Activated B cell treated with CpG ODN at 0.5 μM for 24 hours (primary cell): ENCODE measurements around the gene KLK8. TPM values are rescaled to one million over a fixed set of nuclear protein-coding genes. Genes with fewer than 3 reads are reported as not detected.
"Not testable (repeated sequence)": the region's sequence is repeated elsewhere in the genome, so short reads cannot be mapped to it uniquely, and the experiment has no call there.

Source experiments
- ATAC-seq: fragments of 200-7000 bp; cut with Tn5 transposase; one replicate; pipeline ENCODE4 v1.10.0; 2021; ENCODE audit warnings: low read depth, mild to moderate bottlenecking, moderate library complexity
- CTCF ChIA-PET: fragments of 350-600 bp; sonication (Branson Sonifier 250); formaldehyde crosslinking; loops from one replicate; lab custom pipeline; 2021; ENCODE audit warnings: antibody characterized with exemption; lab: Charles Lee
- POLR2A ChIA-PET: fragments of 350-600 bp; sonication (Branson Sonifier 250); formaldehyde crosslinking; loops from one replicate; lab custom pipeline; 2021; ENCODE audit warnings: antibody characterized with exemption; lab: Charles Lee
- DNase-seq: peaks from one replicate; pipeline ENCODE4 v3.0.0; 2022
- H3K27ac Mint-ChIP-seq: one replicate; pipeline ENCODE4 v1.8.0; 2020; ENCODE audit warnings: mixed read lengths
- H3K27me3 Mint-ChIP-seq: one replicate; pipeline ENCODE4 v1.8.0; 2021; ENCODE audit warnings: mixed read lengths
- H3K36me3 Mint-ChIP-seq: one replicate; pipeline ENCODE4 v1.8.0; 2021; ENCODE audit warnings: low read depth, mixed read lengths
- H3K4me1 Mint-ChIP-seq: one replicate; pipeline ENCODE4 v1.8.0; 2021; ENCODE audit warnings: mixed read lengths
- H3K4me3 Mint-ChIP-seq: one replicate; pipeline ENCODE4 v1.8.0; 2020; ENCODE audit warnings: mild to moderate bottlenecking, mixed read lengths
- H3K9me3 Mint-ChIP-seq: one replicate; pipeline ENCODE4 v1.8.0; 2020; ENCODE audit warnings: mixed read lengths
- intact Hi-C: fragments of 100-400 bp; cut with micrococcal nuclease; formaldehyde crosslinking; loops from one replicate; pipeline ENCODE4 v1.15.1; 2024
- total RNA-seq: library from RNA; stranded (reverse); gene quantifications from 2 replicates; pipeline ENCODE4 v1.2.3, GENCODE V29; 2022
- TF ChIP-seq, protein P1 (sequence below): fragments of 200-600 bp; IDR thresholded peaks from one replicate; pipeline ENCODE4 v1.8.0; 2022; ENCODE audit warnings: antibody characterized with exemption, mild to moderate bottlenecking

The KLK8 gene
- total RNA-seq, 1 donor from 2014 or later = not detected

DNA sequence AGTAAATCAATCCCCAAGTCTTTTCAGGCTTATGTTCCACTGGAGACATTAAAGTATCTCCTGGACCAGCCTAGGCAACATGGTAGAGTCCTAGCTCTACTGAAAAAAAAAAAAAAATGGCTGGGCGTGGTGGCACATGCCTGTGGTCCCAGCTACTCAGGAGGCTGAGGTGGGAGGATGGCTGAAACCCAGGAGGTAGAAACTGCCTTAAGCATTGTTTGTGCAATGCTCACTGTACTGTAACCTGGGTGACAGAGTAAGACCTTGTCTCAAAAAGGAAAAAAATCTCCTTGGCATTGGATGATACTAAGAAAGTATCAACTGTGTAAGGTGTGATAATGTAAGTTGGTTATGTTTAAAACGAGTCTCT lies 8.8 kb downstream of the KLK8 start:
- ChIA-PET CTCF (interaction anchor here (0.6 kb wide), 1 partner anchor 788 kb away, joined by 4 read pairs; no protein-coding TSS in a partner anchor), POLR2A (no interaction called here)
- Mint-ChIP-seq H3K27ac (no peak overlapping the region), H3K27me3 (peaks cover 25% of the 10 kb centered on the region), H3K36me3 (no peaks in the 10 kb centered on the region), H3K9me3 (peaks cover 3% of the 10 kb centered on the region), H3K4me1 (no peaks in the 10 kb centered on the region), H3K4me3 (no peak overlapping the region)
- ATAC-seq (no peak), DNase-seq (no peak)
- TF ChIP-seq, protein P1, sequence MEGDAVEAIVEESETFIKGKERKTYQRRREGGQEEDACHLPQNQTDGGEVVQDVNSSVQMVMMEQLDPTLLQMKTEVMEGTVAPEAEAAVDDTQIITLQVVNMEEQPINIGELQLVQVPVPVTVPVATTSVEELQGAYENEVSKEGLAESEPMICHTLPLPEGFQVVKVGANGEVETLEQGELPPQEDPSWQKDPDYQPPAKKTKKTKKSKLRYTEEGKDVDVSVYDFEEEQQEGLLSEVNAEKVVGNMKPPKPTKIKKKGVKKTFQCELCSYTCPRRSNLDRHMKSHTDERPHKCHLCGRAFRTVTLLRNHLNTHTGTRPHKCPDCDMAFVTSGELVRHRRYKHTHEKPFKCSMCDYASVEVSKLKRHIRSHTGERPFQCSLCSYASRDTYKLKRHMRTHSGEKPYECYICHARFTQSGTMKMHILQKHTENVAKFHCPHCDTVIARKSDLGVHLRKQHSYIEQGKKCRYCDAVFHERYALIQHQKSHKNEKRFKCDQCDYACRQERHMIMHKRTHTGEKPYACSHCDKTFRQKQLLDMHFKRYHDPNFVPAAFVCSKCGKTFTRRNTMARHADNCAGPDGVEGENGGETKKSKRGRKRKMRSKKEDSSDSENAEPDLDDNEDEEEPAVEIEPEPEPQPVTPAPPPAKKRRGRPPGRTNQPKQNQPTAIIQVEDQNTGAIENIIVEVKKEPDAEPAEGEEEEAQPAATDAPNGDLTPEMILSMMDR = no peak
- intact Hi-C loops = no loop called here

DNA sequence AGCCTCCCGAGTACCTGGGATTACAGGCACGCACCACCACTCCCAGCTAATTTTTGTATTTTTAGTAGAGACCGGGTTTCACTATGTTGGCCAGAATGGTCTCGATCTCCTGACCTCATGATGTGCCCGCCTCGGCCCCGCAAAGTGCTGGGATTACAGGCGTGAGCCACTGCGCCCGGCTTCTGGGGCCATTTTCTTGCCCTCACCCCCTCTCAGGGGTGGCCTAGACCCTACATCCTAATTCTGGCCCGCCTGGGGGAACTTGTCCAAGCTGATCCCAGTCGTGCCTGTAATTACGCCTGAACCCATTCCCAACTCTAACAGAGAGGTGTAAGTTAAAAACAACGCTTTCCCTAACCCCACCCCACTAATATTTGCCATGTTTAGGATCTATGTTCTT lies 17.0 kb downstream of the KLK8 start:
- ATAC-seq, H3K36me3 Mint-ChIP-seq, H3K9me3 Mint-ChIP-seq, CTCF ChIA-PET, H3K4me3 Mint-ChIP-seq, POLR2A ChIA-PET, DNase-seq, H3K4me1 Mint-ChIP-seq, intact Hi-C loops, H3K27ac Mint-ChIP-seq: not testable (repeated sequence)
- H3K27me3 Mint-ChIP-seq = peaks cover 37% of the 10 kb centered on the region

DNA sequence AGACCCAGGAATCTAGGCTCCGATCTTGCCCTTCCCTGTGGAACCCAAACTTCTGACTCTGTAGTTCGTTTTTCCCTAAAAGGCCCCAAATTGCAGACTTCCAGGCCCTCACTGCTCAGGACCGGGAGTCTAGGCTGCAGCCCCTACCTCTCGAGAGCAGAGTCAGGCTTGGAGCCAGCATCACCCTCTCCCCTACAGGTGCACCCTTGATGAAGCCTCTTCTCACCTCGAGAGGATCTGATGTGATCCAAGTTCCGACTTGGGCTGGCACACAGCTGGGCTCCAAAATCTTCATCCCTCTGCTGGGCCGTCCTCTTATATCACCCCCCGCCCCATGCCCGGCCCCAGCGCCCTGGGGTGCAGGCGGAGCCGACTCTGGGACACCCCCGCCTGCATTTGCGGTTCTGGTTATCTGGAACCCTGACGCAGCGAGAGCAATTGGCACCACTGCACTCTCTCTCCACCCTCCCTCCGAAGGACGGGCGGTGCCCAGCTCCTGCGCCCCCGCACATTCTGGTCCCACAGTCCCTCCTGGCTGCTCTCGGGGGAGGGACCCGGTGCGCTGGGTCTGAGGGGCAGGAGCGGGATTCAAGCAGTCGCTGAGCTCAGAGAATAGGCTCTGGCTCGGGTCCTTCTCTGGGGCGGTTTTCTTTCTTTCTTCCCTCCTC lies 17.6 kb downstream of the KLK8 start, which contains the start of gene KLK7:
KLK7 (minus strand) TSS at position 293 of the 668 bp plus-strand sequence. CDS start 1,518 bp downstream, outside the sequence.
- Mint-ChIP-seq H3K27ac (no peak within 1 kb of the TSS), H3K27me3 (peaks cover 37% of the 10 kb centered on the region)
- CTCF ChIA-PET = no interaction called here

DNA sequence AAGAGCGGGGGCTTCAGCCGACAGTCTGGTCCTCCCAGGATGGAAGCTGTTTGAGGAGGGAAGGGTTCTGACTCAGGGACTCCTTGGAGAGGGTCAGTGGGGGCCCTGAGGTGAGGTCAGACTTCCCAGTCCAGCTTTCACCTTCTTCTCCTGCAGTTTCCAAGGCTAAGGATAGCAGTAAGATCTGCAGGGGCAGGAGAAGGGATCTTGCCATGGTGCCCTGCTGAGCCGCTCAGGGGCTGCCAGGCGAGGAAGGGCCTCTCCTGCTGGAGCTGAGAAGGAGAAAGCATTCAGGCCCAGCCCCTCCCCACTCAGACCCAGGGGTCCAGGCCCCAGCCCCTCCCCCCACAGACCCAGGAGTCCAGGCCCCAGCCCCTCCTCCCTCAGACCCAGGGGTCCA lies 19.2 kb downstream of the KLK8 start:
- DNase-seq (no peak), ATAC-seq (no peak)
- no peaks in the 10 kb centered on the region for H3K4me1 Mint-ChIP-seq
- ChIA-PET POLR2A (no interaction called here), CTCF (no interaction called here)
- no peaks in the 10 kb centered on the region for H3K36me3 Mint-ChIP-seq
- intact Hi-C loops = no loop called here
- no peak overlapping the region for H3K27ac Mint-ChIP-seq
- TF ChIP-seq, protein P1 = no peak
- H3K4me3 Mint-ChIP-seq = no peak overlapping the region
- H3K9me3 Mint-ChIP-seq = no peaks in the 10 kb centered on the region
- peaks cover 30% of the 10 kb centered on the region for H3K27me3 Mint-ChIP-seq

More for the DNA sequence above, 17.6 kb downstream of the KLK8 start, which contains the start of gene KLK7:
- intact Hi-C loops = no loop called here
- H3K4me3 Mint-ChIP-seq = no peak within 1 kb of the TSS
- POLR2A ChIA-PET = no interaction called here
- DNase-seq (no peak), ATAC-seq (no peak)
- H3K36me3 Mint-ChIP-seq = no peaks in the 10 kb centered on the region
- TF ChIP-seq, protein P1 = no peak
- no peaks in the 10 kb centered on the region for H3K4me1 Mint-ChIP-seq
- no peaks in the 10 kb centered on the region for H3K9me3 Mint-ChIP-seq

DNA sequence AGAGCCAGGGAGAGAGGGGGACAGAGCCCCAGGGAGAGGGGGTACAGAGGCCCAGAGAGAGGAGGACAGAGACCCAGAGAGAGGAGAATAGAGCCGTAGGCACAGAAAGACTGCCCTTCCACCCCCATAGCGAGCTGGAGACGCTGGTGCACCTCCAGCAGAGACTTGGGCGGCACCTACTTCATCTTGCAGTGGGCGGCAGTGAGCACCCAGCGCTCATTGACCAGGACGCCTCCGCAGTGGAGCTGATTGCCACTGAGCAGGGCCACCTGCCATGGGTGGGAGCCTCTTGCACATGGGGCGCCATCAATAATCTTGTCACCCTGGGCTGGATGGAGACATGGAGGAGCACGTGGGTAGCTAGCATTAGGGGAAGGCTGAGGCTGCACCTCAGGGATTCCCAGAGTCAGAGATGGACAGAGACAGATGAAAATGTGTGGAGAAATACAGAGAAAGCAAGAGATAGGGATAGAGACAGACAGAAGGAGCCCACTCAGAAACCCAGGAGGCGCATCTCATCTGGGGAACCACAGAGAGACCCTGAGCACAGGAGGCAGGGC lies 19.7 kb downstream of the KLK8 start:
- ATAC-seq = no peak

More for the DNA sequence above, 19.7 kb downstream of the KLK8 start:
- TF ChIP-seq, protein P1 = no peak
- intact Hi-C loops = no loop called here
- POLR2A ChIA-PET = no interaction called here
- Mint-ChIP-seq H3K36me3 (no peaks in the 10 kb centered on the region), H3K27ac (no peak overlapping the region), H3K9me3 (no peaks in the 10 kb centered on the region), H3K4me3 (no peak overlapping the region), H3K27me3 (peaks cover 31% of the 10 kb centered on the region), H3K4me1 (no peaks in the 10 kb centered on the region)
- DNase-seq = no peak
- CTCF ChIA-PET = no interaction called here
